Measurements from ENCODE around the gene TNRC6C.
"Not testable (repeated sequence)": the region's sequence is repeated elsewhere in the genome, so short reads cannot be mapped to it uniquely, and the experiment has no call there.

The TNRC6C gene

GRCh38 chr17:78079253-78079652, 120.8 kb downstream of the TNRC6C start:
- DNase-seq (ENCODE audit: low read depth) = no peak
- no peak overlapping the region for H3K4me3 ChIP-seq (ENCODE audit: low read length)
- TF ChIP-seq, protein P1, sequence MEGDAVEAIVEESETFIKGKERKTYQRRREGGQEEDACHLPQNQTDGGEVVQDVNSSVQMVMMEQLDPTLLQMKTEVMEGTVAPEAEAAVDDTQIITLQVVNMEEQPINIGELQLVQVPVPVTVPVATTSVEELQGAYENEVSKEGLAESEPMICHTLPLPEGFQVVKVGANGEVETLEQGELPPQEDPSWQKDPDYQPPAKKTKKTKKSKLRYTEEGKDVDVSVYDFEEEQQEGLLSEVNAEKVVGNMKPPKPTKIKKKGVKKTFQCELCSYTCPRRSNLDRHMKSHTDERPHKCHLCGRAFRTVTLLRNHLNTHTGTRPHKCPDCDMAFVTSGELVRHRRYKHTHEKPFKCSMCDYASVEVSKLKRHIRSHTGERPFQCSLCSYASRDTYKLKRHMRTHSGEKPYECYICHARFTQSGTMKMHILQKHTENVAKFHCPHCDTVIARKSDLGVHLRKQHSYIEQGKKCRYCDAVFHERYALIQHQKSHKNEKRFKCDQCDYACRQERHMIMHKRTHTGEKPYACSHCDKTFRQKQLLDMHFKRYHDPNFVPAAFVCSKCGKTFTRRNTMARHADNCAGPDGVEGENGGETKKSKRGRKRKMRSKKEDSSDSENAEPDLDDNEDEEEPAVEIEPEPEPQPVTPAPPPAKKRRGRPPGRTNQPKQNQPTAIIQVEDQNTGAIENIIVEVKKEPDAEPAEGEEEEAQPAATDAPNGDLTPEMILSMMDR (IDR thresholded peaks at IDR 0.05; ENCODE audit: insufficient read depth, low read depth, low read length, missing control alignments) = no peak

- no peak overlapping the region for H3K4me3 ChIP-seq (ENCODE audit: low read length)
- DNase-seq (ENCODE audit: low read depth) = no peak
- TF ChIP-seq, protein P1 (IDR thresholded peaks at IDR 0.05; ENCODE audit: insufficient read depth, low read depth, low read length, missing control alignments) = no peak
Measured at GRCh38 chr17:78081551-78081950, 123.0 kb downstream of the TNRC6C start.

DNA sequence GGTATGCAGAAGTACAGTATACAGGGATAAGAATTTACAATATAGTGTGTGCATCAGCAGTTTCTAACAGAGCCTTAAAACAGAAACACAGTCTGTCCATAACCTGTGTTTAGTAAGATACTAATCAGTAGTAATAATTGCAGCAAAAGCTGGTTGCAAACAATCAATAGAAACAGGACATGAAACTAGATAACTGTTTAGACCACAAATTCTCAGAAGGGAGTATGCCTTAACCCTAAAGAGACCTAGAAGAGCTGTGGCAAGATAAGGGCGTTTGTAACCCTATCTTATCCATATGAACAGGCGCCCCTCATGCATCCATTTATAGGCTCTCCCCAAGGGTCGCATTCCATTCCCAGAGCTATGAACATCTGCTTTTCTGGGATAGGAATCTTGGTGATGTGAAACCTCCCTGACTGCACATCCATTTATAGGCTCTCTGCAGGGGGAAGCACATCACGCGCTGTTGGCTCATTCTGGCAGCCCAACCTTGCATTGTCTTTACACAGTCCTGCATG, 123.9 kb downstream of the TNRC6C start:
- H3K4me3 ChIP-seq (ENCODE audit: low read length); DNase-seq (ENCODE audit: low read depth): not testable (repeated sequence)

DNA sequence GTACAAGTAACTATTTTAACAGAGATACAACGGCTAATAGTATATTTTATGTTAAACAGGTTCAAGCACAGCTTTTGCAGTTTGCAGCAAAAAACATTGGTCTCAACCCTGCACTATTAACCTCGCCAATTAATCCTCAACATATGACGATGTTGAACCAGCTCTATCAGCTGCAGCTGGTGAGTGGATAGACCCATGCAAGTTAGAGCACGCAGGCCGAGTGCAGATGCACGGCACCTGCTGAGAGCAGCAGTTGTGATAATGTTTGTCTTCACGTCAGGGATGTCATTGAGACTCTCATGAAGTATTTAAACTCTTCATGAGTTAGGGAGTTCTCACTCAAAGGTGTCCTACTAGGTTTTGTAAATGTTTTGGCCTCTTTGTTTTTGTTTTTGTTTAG, 124.5 kb downstream of the TNRC6C start:
- H3K4me3 ChIP-seq (ENCODE audit: low read length) = no peak overlapping the region
- TF ChIP-seq, protein P1 (IDR thresholded peaks at IDR 0.05; ENCODE audit: insufficient read depth, low read depth, low read length, missing control alignments) = no peak
- DNase-seq (ENCODE audit: low read depth) = peak; percentile 55

DNA sequence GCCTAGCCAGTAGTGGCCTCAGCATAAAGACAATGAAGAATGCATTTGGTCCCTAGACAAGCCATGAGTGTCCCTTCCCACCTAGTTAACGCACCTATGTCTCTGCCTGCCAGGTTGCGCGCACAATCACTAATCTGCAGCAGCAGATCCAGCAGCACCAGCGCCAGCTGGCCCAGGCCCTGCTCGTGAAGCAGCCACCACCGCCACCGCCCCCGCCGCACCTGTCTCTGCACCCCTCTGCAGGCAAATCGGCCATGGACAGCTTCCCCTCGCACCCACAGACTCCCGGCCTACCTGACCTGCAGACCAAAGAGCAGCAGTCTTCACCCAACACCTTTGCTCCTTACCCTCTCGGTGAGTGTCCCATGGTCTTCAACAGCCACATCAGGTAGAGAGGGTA, 128.2 kb downstream of the TNRC6C start:
- H3K4me3 ChIP-seq (ENCODE audit: low read length) = no peak overlapping the region
- TF ChIP-seq, protein P1 (IDR thresholded peaks at IDR 0.05; ENCODE audit: insufficient read depth, low read depth, low read length, missing control alignments) = no peak
- DNase-seq (ENCODE audit: low read depth) = no peak

DNA sequence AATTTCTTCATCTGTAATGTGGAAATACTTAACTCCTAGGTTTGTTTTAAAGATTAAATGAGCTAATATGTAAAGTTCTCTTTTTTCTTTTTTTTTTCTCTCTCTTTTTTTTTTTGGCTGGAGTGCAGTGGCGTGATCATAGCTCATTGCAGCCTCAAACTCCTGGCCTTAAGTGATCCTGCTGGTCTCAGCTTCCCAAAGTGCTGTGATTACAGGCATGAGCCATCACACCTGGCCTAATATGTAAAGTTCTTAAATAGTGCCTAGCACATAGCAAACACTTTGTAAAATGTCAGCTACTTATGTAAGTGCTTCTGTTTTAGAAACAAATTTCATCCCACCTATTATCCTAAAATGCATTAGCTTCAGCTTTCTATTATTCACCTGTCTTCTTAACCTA, 130.0 kb downstream of the TNRC6C start:
- no peak overlapping the region for H3K4me3 ChIP-seq (ENCODE audit: low read length)
- DNase-seq (ENCODE audit: low read depth) = no peak
- TF ChIP-seq, protein P1 (IDR thresholded peaks at IDR 0.05; ENCODE audit: insufficient read depth, low read depth, low read length, missing control alignments) = no peak

DNA sequence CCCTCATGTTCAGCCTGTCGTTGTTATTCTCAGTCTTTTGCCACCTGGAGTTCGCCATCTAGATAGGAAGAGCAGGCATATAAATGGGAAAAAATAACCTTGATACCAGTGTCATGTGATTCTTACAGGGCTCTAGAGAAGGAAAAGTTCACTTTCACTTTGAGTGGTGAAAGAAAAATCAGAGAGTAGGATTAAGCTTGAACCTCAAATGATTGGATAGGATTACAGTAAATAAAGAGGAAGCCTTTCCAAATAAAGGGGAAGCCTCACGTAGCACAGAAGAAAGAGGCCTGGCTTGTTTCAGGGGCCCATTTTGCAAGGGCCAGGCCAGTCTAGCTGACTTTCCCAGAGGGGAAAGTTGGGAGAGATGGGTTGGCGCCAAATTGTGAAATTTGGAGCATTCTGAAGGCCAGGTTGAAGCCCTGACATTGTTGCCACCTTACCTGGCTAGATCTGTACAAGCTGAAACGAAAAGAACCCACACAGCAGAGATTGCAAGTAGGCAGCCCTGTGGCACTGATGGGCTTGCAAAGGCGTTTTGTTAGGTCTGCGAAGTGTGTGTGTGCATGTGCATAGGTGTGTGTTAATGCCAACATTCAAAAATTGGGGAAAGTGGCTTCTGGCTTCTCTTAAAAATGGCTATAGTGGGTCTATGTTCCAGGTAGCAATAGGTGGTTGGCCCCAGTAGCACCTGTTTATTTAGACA, 131.2 kb downstream of the TNRC6C start:
- TF ChIP-seq, protein P1 (IDR thresholded peaks at IDR 0.05; ENCODE audit: insufficient read depth, low read depth, low read length, missing control alignments) = no peak
- no peak for DNase-seq (ENCODE audit: low read depth)
- H3K4me3 ChIP-seq (ENCODE audit: low read length) = no peak overlapping the region
